Naive thymus-derived CD8-positive, alpha-beta T cell (primary cell): ENCODE measurements around the gene MIAT. TPM values are rescaled to one million over a fixed set of nuclear protein-coding genes. Genes with fewer than 3 reads are reported as not detected.

Source experiments
- ATAC-seq, 2 donors: fragments of 150-1000 bp; cut with Tn5 transposase in 1 of 2; sonication (Bioruptor Pico), chemical (Tn5 transposase) in 1 of 2; 1 replicate in 1 of 2; 2 replicates in 1 of 2; pipeline ENCODE4 v1.10.0; 2021; ENCODE audit warnings: mild to moderate bottlenecking in 2 of 2, moderate library complexity in 2 of 2
- POLR2A ChIA-PET: fragments of 350-600 bp; sonication (Branson Sonifier 250); formaldehyde crosslinking; loops from one replicate; lab custom pipeline; 2021; ENCODE audit warnings: antibody characterized with exemption; lab: Charles Lee
- DNase-seq, 10 donors: peaks; one replicate each; pipeline versions ENCODE4 v3.0.0 to v3.0.0-alpha.2; 2020 to 2022
- H3K27ac Mint-ChIP-seq, 10 donors: one replicate each; pipeline ENCODE4 v1.8.0; 2020 to 2022; ENCODE audit warnings: mild to moderate bottlenecking in 10 of 10, mixed read lengths in 10 of 10, moderate library complexity in 4 of 10, inconsistent platforms in 1 of 10
- H3K27me3 Mint-ChIP-seq, 5 donors: one replicate each; pipeline ENCODE4 v1.8.0; 2021 to 2022; ENCODE audit warnings: mixed read lengths in 5 of 5
- H3K36me3 Mint-ChIP-seq, 3 donors: one replicate each; pipeline ENCODE4 v1.8.0; 2020 to 2022; ENCODE audit warnings: mixed read lengths in 3 of 3, mild to moderate bottlenecking in 2 of 3, inconsistent platforms in 1 of 3
- H3K4me1 Mint-ChIP-seq, 4 donors: one replicate each; pipeline ENCODE4 v1.8.0; 2021 to 2022; ENCODE audit warnings: mixed read lengths in 4 of 4
- H3K4me3 Mint-ChIP-seq, 10 donors: one replicate each; pipeline ENCODE4 v1.8.0; 2020 to 2022; ENCODE audit warnings: mild to moderate bottlenecking in 10 of 10, mixed read lengths in 10 of 10, moderate library complexity in 6 of 10, inconsistent platforms in 1 of 10
- H3K9me3 Mint-ChIP-seq, 9 donors: one replicate each; pipeline ENCODE4 v1.8.0; 2020 to 2022; ENCODE audit warnings: mixed read lengths in 9 of 9, mild to moderate bottlenecking in 3 of 9, inconsistent platforms in 1 of 9, moderate library complexity in 1 of 9
- polyA plus RNA-seq, 3 donors: library from polyadenylated mRNA; unstranded; fragments of 300-500 nt; fragmentation: Illumina TruSeq; gene quantifications; one replicate each; pipeline ENCODE4 v1.2.3, GENCODE V29; 2021
- total RNA-seq, 8 experiments: library from RNA in 2 of 8; stranded (reverse) in 2 of 8; gene quantifications; one replicate each; pipeline ENCODE4 v1.2.3 and lab custom pipeline; 2021 to 2026

MIAT gene
- total and polyA plus RNA-seq, 5 experiments from 2014 or later: 0.06 to 362 (median 0.76) TPM

GRCh38 chr22:26672590-26673468, 15.4 kb downstream of the MIAT start:
- Mint-ChIP-seq H3K27me3 (no peaks in the 10 kb centered on the region), H3K27ac (peak overlapping the region; percentile 97 to 100 (median 99)), H3K36me3 (peaks cover 0 to 12% (median 0%) of the 10 kb centered on the region in 3 donors), H3K9me3 (no peaks in the 10 kb centered on the region), H3K4me1 (peaks cover 55 to 86% (median 84%) of the 10 kb centered on the region in 4 donors), H3K4me3 (peak overlapping the region; percentile 92 to 100 (median 98))
- peak; percentile 64 to 76 for ATAC-seq
- POLR2A ChIA-PET: interaction anchor here (0.6 to 5.7 kb wide), 13 partner anchors 9 to 1247 kb away, joined by 3 to 55 read pairs (median 5); partner anchors contain the start of genes HPS4, MIAT, PITPNB and SRRD
- peak; percentile 74 to 97 (median 90) for DNase-seq

- Mint-ChIP-seq H3K27ac (peak overlapping the region; percentile 97 to 100 (median 99)), H3K27me3 (no peaks in the 10 kb centered on the region), H3K4me1 (peaks cover 58 to 93% (median 90%) of the 10 kb centered on the region in 4 donors), H3K36me3 (peaks cover 0 to 17% (median 0%) of the 10 kb centered on the region in 3 donors), H3K9me3 (no peaks in the 10 kb centered on the region), H3K4me3 (peak overlapping the region; percentile 92 to 100 (median 98))
- ATAC-seq (no peak), DNase-seq (no peak)
- POLR2A ChIA-PET: interaction anchor here (0.6 to 5.7 kb wide), 11 partner anchors 8 to 1246 kb away, joined by 3 to 55 read pairs (median 6); partner anchors contain the start of genes HPS4, MIAT, PITPNB and SRRD
Measured at GRCh38 chr22:26673486-26673885, 16.1 kb downstream of the MIAT start.

GRCh38 chr22:26674211-26675190, 17.1 kb downstream of the MIAT start:
- Mint-ChIP-seq H3K27ac (peak overlapping the region; percentile 97 to 100 (median 99)), H3K27me3 (no peaks in the 10 kb centered on the region), H3K36me3 (peaks cover 0 to 19% (median 0%) of the 10 kb centered on the region in 3 donors), H3K4me1 (peaks cover 62 to 96% (median 91%) of the 10 kb centered on the region in 4 donors), H3K9me3 (no peaks in the 10 kb centered on the region), H3K4me3 (peak overlapping the region; percentile 92 to 100 (median 98))
- POLR2A ChIA-PET: interaction anchor here (0.6 to 5.7 kb wide), 9 partner anchors 9 to 191 kb away, joined by 3 to 55 read pairs (median 3); partner anchors contain the start of genes HPS4, MIAT and SRRD
- DNase-seq (peak in 1 of 10 donors; percentile 10), ATAC-seq (no peak)

DNA sequence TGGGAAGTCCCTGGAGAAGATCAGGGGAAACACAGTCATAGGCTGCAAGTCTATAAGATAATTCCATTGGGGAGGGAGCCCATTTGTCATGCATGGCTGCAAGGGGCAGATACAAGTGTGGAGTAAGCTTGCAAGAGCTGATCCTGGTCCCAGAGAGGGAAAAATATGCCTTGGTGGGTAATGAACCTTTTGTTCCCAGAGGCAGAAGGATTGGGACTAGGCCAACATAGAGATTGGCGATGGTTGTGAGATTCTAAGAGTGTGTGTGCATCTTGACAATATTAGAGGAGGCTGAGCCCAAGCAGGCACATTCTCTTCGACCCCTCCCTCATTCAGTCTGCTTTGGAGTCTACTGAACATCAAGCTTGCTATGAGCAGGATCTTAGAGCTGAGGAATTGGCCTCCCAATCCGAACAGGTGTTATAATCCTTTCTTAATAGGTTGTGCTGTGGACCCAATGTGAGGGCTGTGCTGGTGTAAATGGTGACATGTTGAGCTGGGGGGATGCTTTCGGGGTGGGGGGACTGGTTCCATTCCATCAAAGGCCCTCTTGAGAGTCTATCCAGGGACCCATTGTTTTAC, 18.4 kb downstream of the MIAT start:
- H3K27ac Mint-ChIP-seq: peak overlapping the region; percentile 97 to 100 (median 99)
- H3K9me3 Mint-ChIP-seq: no peaks in the 10 kb centered on the region
- POLR2A ChIA-PET: interaction anchor here (0.7 to 5.7 kb wide), 2 partner anchors 17 to 307 kb away, joined by 5 to 55 read pairs; partner anchors contain the start of gene MIAT
- peaks cover 59 to 93% (median 88%) of the 10 kb centered on the region in 4 donors for H3K4me1 Mint-ChIP-seq
- H3K4me3 Mint-ChIP-seq: peak overlapping the region in 9 of 10 donors; percentile 93 to 100 (median 98)
- H3K36me3 Mint-ChIP-seq: peaks cover 0 to 30% (median 0%) of the 10 kb centered on the region in 3 donors
- ATAC-seq (no peak), DNase-seq (no peak)
- H3K27me3 Mint-ChIP-seq: no peaks in the 10 kb centered on the region

DNA sequence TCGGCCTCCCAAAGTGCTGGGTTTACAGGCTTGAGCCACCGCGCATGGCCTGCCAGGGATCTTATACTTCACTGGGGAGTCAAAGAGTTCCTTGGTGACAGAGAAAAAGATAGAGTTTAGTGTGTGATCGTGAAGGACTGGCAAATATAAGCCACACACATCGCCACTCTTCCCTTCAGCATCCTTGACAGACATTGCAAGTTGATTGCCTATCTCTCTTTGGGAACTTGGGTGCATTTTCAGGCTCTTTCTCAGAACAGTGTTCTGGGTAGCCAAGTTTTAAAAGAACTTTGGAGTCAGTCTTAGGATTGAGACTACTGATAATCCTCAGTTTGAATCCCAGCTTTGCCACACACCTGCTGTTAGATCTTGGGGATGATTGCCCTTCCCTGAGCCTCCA, 19.8 kb downstream of the MIAT start:
- no peaks in the 10 kb centered on the region for H3K27me3 Mint-ChIP-seq
- ATAC-seq: no peak
- peak overlapping the region in 4 of 10 donors; percentile 26 to 41 (median 38) for H3K4me3 Mint-ChIP-seq
- H3K36me3 Mint-ChIP-seq: peaks cover 0 to 44% (median 4%) of the 10 kb centered on the region in 3 donors
- H3K4me1 Mint-ChIP-seq: peaks cover 50 to 81% (median 78%) of the 10 kb centered on the region in 4 donors
- peak overlapping the region in 8 of 10 donors; percentile 60 to 94 (median 82) for H3K27ac Mint-ChIP-seq
- POLR2A ChIA-PET: no interaction called here
- DNase-seq: no peak
- no peaks in the 10 kb centered on the region for H3K9me3 Mint-ChIP-seq

- Mint-ChIP-seq H3K4me1 (peaks cover 46 to 81% (median 72%) of the 10 kb centered on the region in 4 donors), H3K4me3 (peak overlapping the region in 7 of 10 donors; percentile 22 to 77 (median 62))
- POLR2A ChIA-PET: interaction anchor here (0.6 to 1.2 kb wide), 2 partner anchors 14 to 73 kb away, joined by 3 to 4 read pairs; no protein-coding TSS in a partner anchor
Measured at GRCh38 chr22:26679003-26679629, 21.7 kb downstream of the MIAT start.

GRCh38 chr22:26680485-26680884, 23.1 kb downstream of the MIAT start:
- Mint-ChIP-seq H3K27me3 (no peaks in the 10 kb centered on the region), H3K36me3 (peaks cover 0 to 69% (median 14%) of the 10 kb centered on the region in 3 donors), H3K4me1 (peaks cover 33 to 81% (median 63%) of the 10 kb centered on the region in 4 donors), H3K4me3 (no peak overlapping the region), H3K9me3 (no peaks in the 10 kb centered on the region), H3K27ac (peak overlapping the region in 5 of 10 donors; percentile 19 to 79 (median 77))
- DNase-seq (no peak), ATAC-seq (no peak)
- POLR2A ChIA-PET: interaction anchor here (0.6 to 1.2 kb wide), 2 partner anchors 15 to 187 kb away, joined by 3 to 4 read pairs; no protein-coding TSS in a partner anchor

More at GRCh38 chr22:26679003-26679629, 21.7 kb downstream of the MIAT start:
- Mint-ChIP-seq H3K36me3 (peaks cover 0 to 63% (median 14%) of the 10 kb centered on the region in 3 donors), H3K27ac (peak overlapping the region; percentile 5 to 94 (median 78)), H3K9me3 (no peaks in the 10 kb centered on the region), H3K27me3 (no peaks in the 10 kb centered on the region)
- DNase-seq (peak; percentile 46 to 80 (median 62)), ATAC-seq (peak; percentile 76 to 83)

DNA sequence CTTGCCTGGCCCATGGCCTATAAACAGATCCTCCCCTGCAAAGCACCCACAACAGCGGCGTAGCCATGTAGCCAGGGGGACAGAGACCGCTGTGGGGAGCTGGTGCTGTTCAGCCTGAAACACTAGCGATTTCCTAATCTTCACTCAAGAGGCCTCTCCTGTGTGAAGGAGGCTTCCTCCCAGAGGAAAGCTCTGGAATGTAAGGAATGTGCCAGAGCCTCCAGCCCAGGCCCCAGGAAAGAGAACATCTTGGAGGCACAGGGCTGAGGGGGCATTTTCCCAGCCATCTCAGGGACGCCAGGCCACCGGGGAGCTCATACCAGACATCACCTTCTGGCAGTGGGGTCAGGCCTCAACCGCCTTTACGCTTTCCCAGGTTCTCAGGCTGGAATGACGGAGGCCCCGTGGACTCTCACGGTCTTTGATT, 24.0 kb downstream of the MIAT start:
- peaks cover 0 to 65% (median 14%) of the 10 kb centered on the region in 3 donors for H3K36me3 Mint-ChIP-seq
- H3K27ac Mint-ChIP-seq: peak overlapping the region in 3 of 10 donors; percentile 11 to 62 (median 48)
- no peak for ATAC-seq
- peak overlapping the region in 1 of 10 donors; percentile 18 for H3K4me3 Mint-ChIP-seq
- peaks cover 28 to 80% (median 58%) of the 10 kb centered on the region in 4 donors for H3K4me1 Mint-ChIP-seq
- H3K27me3 Mint-ChIP-seq: no peaks in the 10 kb centered on the region
- no peaks in the 10 kb centered on the region for H3K9me3 Mint-ChIP-seq
- POLR2A ChIA-PET: interaction anchor here (0.6 kb wide), 1 partner anchor 40 kb away, joined by 6 read pairs; no protein-coding TSS in a partner anchor
- DNase-seq: no peak

- H3K9me3 Mint-ChIP-seq: no peaks in the 10 kb centered on the region
- H3K4me3 Mint-ChIP-seq: no peak overlapping the region
- peaks cover 0 to 67% (median 14%) of the 10 kb centered on the region in 3 donors for H3K36me3 Mint-ChIP-seq
- peaks cover 29 to 78% (median 58%) of the 10 kb centered on the region in 4 donors for H3K4me1 Mint-ChIP-seq
- POLR2A ChIA-PET: no interaction called here
- ATAC-seq (no peak), DNase-seq (no peak)
- no peaks in the 10 kb centered on the region for H3K27me3 Mint-ChIP-seq
- H3K27ac Mint-ChIP-seq: peak overlapping the region in 8 of 10 donors; percentile 40 to 86 (median 80)
Measured at GRCh38 chr22:26684168-26684567, 26.8 kb downstream of the MIAT start.

DNA sequence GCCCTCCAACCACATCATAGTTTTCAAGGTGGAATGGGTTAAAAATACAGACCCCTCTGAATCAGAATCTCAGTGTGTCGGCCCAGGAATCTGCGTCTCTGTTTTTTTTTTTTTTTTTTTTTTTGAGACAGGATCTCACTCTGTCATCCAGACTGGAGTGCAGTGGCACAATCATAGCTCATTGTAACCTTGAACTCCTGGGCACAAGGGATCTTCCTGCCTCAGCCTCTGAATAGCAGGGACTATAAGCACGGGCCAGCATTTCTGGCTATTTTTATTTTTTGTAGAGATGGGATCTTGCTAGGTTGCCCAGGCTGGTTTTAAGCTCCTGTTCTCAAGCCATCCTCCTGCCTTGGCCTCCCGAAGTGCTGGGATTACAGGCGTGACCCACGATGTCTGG, 28.2 kb downstream of the MIAT start:
- Mint-ChIP-seq H3K4me3 (no peak overlapping the region), H3K36me3 (peaks cover 0 to 64% (median 14%) of the 10 kb centered on the region in 3 donors), H3K27me3 (no peaks in the 10 kb centered on the region), H3K9me3 (no peaks in the 10 kb centered on the region), H3K4me1 (peaks cover 28 to 80% (median 60%) of the 10 kb centered on the region in 4 donors), H3K27ac (peak overlapping the region in 5 of 10 donors; percentile 43 to 84 (median 56))
- DNase-seq (no peak), ATAC-seq (no peak)
- POLR2A ChIA-PET: no interaction called here
